DMS53 treated with DMSO at 0.1 percent for 48 hours (cell line): Measurements from ENCODE around the gene NIFK.
"Not testable (repeated sequence)": the region's sequence is repeated elsewhere in the genome, so short reads cannot be mapped to it uniquely, and the experiment has no call there.

Experiments
- DNase-seq: peaks from one replicate; lab custom pipeline; 2025; ENCODE audit not compliant: unreplicated experiment; lab: John Stamatoyannopoulos, UW

Gene NIFK

GRCh38 chr2:121697108-121697631, 39.5 kb downstream of the NIFK start:
- DNase-seq, result no peak

GRCh38 chr2:121696410-121696930, 40.2 kb downstream of the NIFK start:
- DNase-seq, result no peak

GRCh38 chr2:121695171-121695451, 41.6 kb downstream of the NIFK start:
- no peak for DNase-seq

- DNase-seq, result no peak
Observed at GRCh38 chr2:121694398-121695170, 42.1 kb downstream of the NIFK start.

GRCh38 chr2:121690572-121690971, 46.1 kb downstream of the NIFK start:
- DNase-seq, result not testable (repeated sequence)

- DNase-seq, result no peak
Observed at GRCh38 chr2:121690095-121690494, 46.6 kb downstream of the NIFK start.

- DNase-seq, result peak; percentile 6
Observed at GRCh38 chr2:121689356-121689755, 47.3 kb downstream of the NIFK start.

- no peak for DNase-seq
Observed at GRCh38 chr2:121688820-121689219, 47.9 kb downstream of the NIFK start.

- no peak for DNase-seq
Observed at GRCh38 chr2:121686902-121687301, 49.8 kb downstream of the NIFK start.

- no peak for DNase-seq
Observed at GRCh38 chr2:121686218-121686617, 50.5 kb downstream of the NIFK start.

- DNase-seq, result no peak
Observed at GRCh38 chr2:121682396-121683298, 54.0 kb downstream of the NIFK start.

GRCh38 chr2:121677855-121678254, 58.8 kb downstream of the NIFK start:
- no peak for DNase-seq
